Subcutaneous abdominal adipose tissue (tissue), 5 donors: ENCODE measurements around the gene ZNF8.
"Not testable (repeated sequence)": the region's sequence is repeated elsewhere in the genome, so short reads cannot be mapped to it uniquely, and the experiment has no call there.

Experiments used
- H3K27ac ChIP-seq: one replicate; pipeline ENCODE4 v1.7.0; 2013; ENCODE audit warnings: low read depth, mild to moderate bottlenecking, inconsistent platforms, low read length, moderate library complexity
- H3K27me3 ChIP-seq, 5 donors: one replicate each; pipeline ENCODE4 v1.7.0; 2013; ENCODE audit warnings: low read length in 5 of 5, inconsistent platforms in 1 of 5; ENCODE audit not compliant: control insufficient read depth in 5 of 5, insufficient read depth in 4 of 5
- H3K36me3 ChIP-seq, 5 donors: one replicate each; pipeline ENCODE4 v1.7.0; 2013; ENCODE audit warnings: low read length in 5 of 5; ENCODE audit not compliant: control insufficient read depth in 5 of 5, insufficient read depth in 5 of 5
- H3K4me1 ChIP-seq, 5 donors: one replicate each; pipeline ENCODE4 v1.7.0; 2013; ENCODE audit warnings: low read length in 5 of 5, mild to moderate bottlenecking in 3 of 5, moderate library complexity in 1 of 5; ENCODE audit not compliant: control insufficient read depth in 5 of 5, insufficient read depth in 5 of 5
- H3K4me3 ChIP-seq, 5 donors: one replicate each; pipeline ENCODE4 v1.7.0; 2013; ENCODE audit warnings: low read length in 5 of 5, low read depth in 1 of 5
- H3K9ac ChIP-seq, 5 donors: one replicate each; pipeline ENCODE4 v1.7.0; 2013; ENCODE audit warnings: low read length in 5 of 5, mild to moderate bottlenecking in 4 of 5, moderate library complexity in 3 of 5
- H3K9me3 ChIP-seq, 5 donors: one replicate each; pipeline ENCODE4 v1.7.0; 2013; ENCODE audit warnings: low read length in 5 of 5; ENCODE audit not compliant: control insufficient read depth in 5 of 5
- donor health status: healthy.
- donor health status: healthy.
- donor health status: healthy.
- donor health status: healthy.
- donor health status: healthy.

Gene ZNF8

DNA sequence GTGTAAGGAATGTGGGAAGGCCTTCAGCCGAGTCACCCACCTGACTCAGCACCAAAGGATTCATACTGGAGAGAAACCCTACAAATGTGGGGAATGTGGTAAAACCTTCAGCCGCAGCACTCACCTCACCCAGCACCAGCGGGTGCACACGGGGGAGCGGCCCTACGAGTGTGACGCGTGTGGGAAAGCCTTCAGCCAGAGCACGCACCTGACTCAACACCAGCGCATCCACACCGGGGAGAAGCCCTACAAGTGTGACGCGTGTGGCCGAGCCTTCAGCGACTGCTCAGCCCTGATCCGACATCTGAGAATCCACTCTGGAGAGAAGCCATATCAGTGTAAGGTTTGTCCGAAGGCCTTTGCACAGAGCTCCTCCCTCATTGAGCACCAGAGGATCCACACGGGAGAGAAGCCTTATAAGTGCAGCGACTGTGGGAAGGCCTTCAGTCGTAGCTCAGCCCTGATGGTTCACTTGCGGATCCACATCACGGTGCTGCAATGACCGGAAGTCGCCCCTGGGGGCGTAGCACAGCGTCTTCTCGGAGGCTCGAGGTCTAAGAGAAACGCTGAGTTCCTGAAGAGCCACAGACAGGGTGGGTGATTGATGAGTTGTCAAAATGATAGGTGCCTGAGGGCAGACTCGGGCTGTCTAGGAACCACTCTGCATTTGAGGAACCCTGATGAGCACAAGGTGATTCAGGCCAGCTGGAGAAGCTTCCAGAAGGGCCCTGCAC, 60.2 kb downstream of the ZNF8 start:
- H3K4me3 ChIP-seq: no peak overlapping the region
- peaks cover 0 to 64% (median 53%) of the 10 kb centered on the region in 5 donors for H3K36me3 ChIP-seq
- H3K27me3 ChIP-seq: no peaks in the 10 kb centered on the region
- H3K9ac ChIP-seq: no peak overlapping the region
- H3K27ac ChIP-seq: no peak overlapping the region
- H3K9me3 ChIP-seq: no peaks in the 10 kb centered on the region
- peaks cover 0 to 8% (median 3%) of the 10 kb centered on the region in 5 donors for H3K4me1 ChIP-seq

DNA sequence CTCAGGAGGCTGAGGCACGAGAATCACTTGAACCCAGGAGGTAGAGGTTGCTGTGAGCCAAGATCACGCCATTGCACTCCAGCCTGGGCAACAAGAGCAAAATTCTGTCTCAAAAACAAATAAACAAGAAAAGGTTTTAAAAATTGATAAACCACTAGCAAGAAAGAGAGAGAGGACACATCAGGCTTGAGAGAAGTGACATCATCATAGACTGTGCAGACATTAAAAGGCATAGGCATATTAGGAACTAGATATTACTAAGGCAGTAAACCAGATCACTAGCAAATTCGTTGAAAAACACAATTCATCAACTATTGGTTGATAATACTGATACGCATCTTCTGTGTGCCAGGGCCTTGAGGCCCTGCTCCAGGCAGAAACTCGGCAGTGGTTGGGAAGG, 66.8 kb downstream of the ZNF8 start:
- H3K9me3 ChIP-seq: no peaks in the 10 kb centered on the region
- H3K4me1 ChIP-seq: peaks cover 0 to 21% (median 12%) of the 10 kb centered on the region in 5 donors
- H3K27me3 ChIP-seq: peaks cover 7 to 31% (median 18%) of the 10 kb centered on the region in 5 donors
- H3K36me3 ChIP-seq: peaks cover 0 to 13% (median 4%) of the 10 kb centered on the region in 5 donors
- no peak overlapping the region for H3K27ac ChIP-seq
- no peak overlapping the region for H3K9ac ChIP-seq
- H3K4me3 ChIP-seq: no peak overlapping the region

DNA sequence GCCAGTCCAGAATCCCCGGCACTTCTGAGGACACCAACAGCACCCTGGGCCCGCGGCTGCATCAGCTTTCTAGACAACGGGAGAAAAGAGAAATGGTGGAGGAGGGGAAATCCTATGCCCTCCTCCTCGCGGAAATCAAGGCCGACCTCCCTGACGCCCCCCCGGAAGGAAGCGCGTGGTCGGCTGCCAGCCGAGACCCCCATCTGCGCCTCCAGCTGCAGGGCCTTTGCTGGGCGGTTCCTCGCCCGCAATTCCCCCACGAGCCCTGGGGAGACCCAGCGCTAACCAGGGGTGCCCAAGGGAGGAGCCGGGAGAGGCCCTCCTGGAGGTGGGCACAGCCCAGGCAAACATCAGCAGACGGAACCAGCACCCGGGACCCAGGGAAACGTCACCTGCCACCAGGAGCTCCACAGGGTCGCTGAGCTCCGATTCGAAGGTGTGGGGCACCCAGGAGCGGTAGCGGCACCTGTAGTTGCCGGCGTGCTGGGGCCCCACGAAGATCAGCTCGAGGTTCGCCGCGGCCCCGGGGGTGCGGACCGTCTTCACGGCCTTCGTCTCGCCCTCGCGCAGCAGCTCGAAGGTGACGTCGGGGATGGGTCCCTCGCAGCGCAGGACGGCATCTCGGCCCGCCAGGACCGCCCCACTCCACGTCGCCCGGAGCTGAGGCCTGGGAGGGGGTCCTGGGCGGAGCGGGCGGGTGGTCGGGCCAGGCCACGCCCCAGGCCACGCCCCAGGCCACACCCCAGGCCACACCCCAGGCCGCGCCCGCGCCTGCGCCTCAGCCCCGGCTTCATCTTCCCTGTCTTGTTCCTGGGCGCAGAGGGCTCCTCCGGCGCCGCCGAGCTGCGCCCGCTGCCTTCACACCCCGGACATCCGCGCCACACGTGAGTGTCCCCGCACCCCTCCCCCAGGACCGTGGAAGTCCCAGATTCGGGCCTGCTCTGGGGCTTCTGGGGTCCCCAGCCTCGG, 68.5 kb downstream of the ZNF8 start:
- H3K4me3 ChIP-seq: peak overlapping the region; percentile 38 to 75 (median 48)
- no peaks in the 10 kb centered on the region for H3K9me3 ChIP-seq
- peak overlapping the region in 3 of 5 donors; percentile 52 to 68 (median 66) for H3K9ac ChIP-seq
- H3K36me3 ChIP-seq: no peaks in the 10 kb centered on the region
- H3K27me3 ChIP-seq: peaks cover 7 to 44% (median 32%) of the 10 kb centered on the region in 5 donors
- no peak overlapping the region for H3K27ac ChIP-seq
- peaks cover 0 to 23% (median 14%) of the 10 kb centered on the region in 5 donors for H3K4me1 ChIP-seq

DNA sequence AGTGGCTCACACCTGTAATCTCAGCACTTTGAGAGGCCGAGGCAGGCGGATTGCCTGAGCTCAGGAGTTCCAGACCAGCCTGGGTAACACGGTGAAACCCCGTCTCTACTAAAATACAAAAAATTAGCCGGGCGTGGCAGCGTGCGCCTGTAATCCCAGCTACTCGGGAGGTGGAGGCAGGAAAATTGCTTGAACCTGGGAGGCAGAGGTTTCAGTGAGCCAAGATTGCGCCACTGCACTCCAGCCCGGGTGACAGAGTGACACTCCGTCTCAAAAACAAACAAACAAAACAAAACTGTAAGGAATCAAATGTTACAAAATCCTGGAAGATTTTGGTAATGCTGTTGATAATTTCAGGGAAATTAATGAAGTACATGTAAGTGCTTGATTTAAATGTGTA, 69.3 kb downstream of the ZNF8 start:
- H3K27ac ChIP-seq, H3K36me3 ChIP-seq, H3K9me3 ChIP-seq: not testable (repeated sequence)
- Histone ChIP-seq H3K27me3 (peaks cover 7 to 53% (median 35%) of the 10 kb centered on the region in 5 donors), H3K4me1 (peaks cover 0 to 23% (median 14%) of the 10 kb centered on the region in 5 donors), H3K4me3 (peak overlapping the region; percentile 38 to 75 (median 48)), H3K9ac (peak overlapping the region in 1 of 5 donors; percentile 56)

- H3K36me3 ChIP-seq: no peaks in the 10 kb centered on the region
- no peak overlapping the region for H3K4me3 ChIP-seq
- H3K9me3 ChIP-seq: no peaks in the 10 kb centered on the region
- peaks cover 15 to 65% (median 43%) of the 10 kb centered on the region in 5 donors for H3K27me3 ChIP-seq
- H3K9ac ChIP-seq: no peak overlapping the region
- H3K4me1 ChIP-seq: peaks cover 0 to 23% (median 14%) of the 10 kb centered on the region in 5 donors
- H3K27ac ChIP-seq: no peak overlapping the region
These were observed 70.8 kb downstream of the ZNF8 start for GRCh38 chr19:58349590-58349989.

- Histone ChIP-seq H3K4me3 (peak overlapping the region in 3 of 5 donors; percentile 22 to 41 (median 41)), H3K27ac (no peak overlapping the region)
These were observed 71.5 kb downstream of the ZNF8 start for GRCh38 chr19:58350001-58350861.

GRCh38 chr19:58350871-58351557, 72.3 kb downstream of the ZNF8 start:
- Histone ChIP-seq H3K27ac (no peak overlapping the region), H3K4me1 (peaks cover 0 to 28% (median 16%) of the 10 kb centered on the region in 5 donors), H3K27me3 (peaks cover 22 to 77% (median 54%) of the 10 kb centered on the region in 5 donors), H3K9ac (no peak overlapping the region), H3K4me3 (peak overlapping the region in 2 of 5 donors; percentile 41), H3K9me3 (no peaks in the 10 kb centered on the region), H3K36me3 (no peaks in the 10 kb centered on the region)

More at GRCh38 chr19:58350001-58350861, 71.5 kb downstream of the ZNF8 start:
- H3K36me3 ChIP-seq: no peaks in the 10 kb centered on the region
- H3K9me3 ChIP-seq: no peaks in the 10 kb centered on the region
- peaks cover 16 to 71% (median 48%) of the 10 kb centered on the region in 5 donors for H3K27me3 ChIP-seq
- peaks cover 0 to 23% (median 14%) of the 10 kb centered on the region in 5 donors for H3K4me1 ChIP-seq
- H3K9ac ChIP-seq: no peak overlapping the region

DNA sequence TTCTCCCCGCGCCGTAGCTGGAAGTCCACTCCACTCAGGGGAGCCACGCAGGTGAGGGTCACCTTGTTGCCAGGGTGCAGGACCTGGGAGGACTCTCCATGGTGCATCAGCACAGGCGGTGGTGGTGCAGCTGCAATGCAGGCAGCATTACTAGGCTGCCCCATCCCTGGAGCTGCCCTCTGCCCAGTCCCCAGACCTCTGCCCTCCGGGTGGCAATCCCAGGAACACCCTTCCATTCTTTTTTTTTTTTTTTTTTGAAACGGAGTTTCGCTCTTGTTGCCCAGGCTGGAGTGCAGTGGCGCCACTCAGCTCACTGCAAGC, 72.8 kb downstream of the ZNF8 start:
- Histone ChIP-seq H3K27me3 (peaks cover 25 to 80% (median 59%) of the 10 kb centered on the region in 5 donors), H3K36me3 (no peaks in the 10 kb centered on the region), H3K4me3 (no peak overlapping the region), H3K9ac (no peak overlapping the region), H3K4me1 (peaks cover 0 to 32% (median 21%) of the 10 kb centered on the region in 5 donors), H3K27ac (no peak overlapping the region), H3K9me3 (peaks cover 0 to 3% (median 0%) of the 10 kb centered on the region in 5 donors)
